HG02973 (cell line): ENCODE measurements around the gene STK26.
"Not testable (repeated sequence)": the region's sequence is repeated elsewhere in the genome, so short reads cannot be mapped to it uniquely, and the experiment has no call there.

Experiments used
- ATAC-seq: cut with Tn5 transposase; IDR thresholded peaks from one replicate; pipeline ENCODE4 v1.9.1; 2021; ENCODE audit warnings: moderate library complexity; ENCODE audit not compliant: unreplicated experiment

The STK26 gene

DNA sequence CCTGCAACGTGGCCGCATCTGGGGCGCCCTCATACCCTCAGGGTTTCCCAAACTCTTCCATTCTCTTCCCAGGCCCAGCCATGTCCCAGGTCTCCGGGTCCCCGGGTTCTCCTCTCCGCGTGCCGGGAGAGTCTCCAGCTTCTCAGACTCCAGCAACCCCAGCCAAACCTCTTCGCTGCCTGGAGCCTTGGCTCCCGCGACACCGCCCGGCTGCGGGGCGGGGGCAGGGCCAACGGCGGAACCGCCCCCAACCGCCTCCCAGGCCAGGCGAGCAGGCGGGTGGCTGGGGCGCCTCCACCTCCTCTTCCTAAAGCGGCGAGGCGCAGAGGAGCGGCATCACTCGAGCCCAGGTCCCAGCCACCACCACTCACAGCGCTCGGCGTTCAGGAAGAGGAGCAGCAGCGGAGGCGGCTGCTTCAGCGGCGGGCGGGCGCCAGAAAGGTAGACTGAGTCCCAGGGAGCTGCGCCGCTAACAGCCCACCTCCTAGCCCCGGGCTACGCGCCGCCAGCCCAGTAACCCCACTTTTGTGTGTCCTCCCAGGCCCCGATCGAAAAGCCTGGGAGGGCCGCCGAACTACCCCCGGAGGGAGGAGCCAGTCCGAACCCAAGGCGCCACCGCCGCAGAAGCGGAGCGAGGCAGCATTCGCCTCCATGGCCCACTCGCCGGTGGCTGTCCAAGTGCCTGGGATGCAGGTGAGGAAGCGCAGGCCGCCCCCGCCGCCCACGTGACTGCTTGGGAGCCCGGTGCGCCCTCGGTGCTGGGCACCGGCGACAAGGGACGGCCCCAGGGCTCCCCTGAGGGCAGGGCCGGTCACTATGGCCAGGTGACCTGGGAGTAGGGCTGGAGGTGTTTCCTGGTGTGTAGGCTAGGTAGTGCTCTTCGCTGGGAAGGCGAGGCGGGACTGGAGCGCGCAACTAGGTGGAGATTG lies at the start of gene STK26:
TSS of gene STK26 (plus strand) at position 336 of the 929 bp plus-strand sequence. CDS start at position 652, 316 bp downstream.
- ATAC-seq, result peak; percentile 70

- ATAC-seq, result no peak
Measured at GRCh38 chrX:131975851-131976250, 47.3 kb upstream of the STK26 start.

GRCh38 chrX:131977619-131978018 lies 45.5 kb upstream of the STK26 start:
- no peak for ATAC-seq

- no peak for ATAC-seq
Measured at GRCh38 chrX:131979116-131979515, 44.0 kb upstream of the STK26 start.

DNA sequence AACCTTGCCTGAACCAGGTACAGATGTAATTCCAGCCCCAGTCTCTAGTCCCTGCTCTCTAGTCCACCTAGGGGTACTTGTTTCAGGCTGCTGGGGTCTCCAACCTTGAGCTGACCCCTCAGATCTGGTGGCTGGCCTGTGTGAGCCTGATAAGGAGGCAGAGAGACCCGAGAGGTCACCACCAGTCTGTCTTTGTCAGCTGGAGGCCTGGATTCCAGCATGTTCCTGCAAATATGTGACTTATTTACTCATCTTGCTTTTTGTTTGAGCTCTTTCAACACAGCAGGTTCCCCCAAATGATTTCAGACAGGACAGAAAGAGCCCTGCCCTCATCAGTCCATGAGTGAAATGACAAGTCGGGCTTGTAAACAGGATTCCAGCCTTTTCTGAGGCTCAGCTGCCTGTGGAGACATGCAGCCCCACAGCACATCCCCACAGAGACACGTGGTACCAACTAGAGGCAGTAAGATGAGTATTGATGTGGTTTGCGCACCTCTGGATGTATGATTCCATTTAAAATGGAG lies 37.5 kb upstream of the STK26 start:
- no peak for ATAC-seq

GRCh38 chrX:131987252-131987651 lies 35.9 kb upstream of the STK26 start:
- ATAC-seq, result peak; percentile 98

GRCh38 chrX:131988236-131988635 lies 34.9 kb upstream of the STK26 start:
- no peak for ATAC-seq

DNA sequence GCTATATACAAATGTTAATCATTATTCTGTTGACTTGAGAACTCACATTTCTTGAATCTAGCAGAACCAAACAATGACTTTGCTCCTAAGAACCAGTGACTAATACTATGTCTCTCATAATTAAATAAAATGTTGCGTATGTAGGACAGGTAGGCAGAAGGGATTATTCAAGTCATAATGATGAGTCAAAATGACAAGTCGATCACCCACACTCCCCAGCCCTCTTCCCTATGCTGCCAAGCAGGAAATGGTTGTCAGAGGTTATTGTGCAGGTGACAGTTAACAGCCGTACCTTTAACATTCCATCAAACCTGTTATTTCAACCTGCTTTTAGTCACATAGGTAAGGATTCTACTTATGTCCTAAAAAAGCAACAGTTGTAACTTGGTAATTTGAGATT lies 22.0 kb upstream of the STK26 start:
- ATAC-seq, result no peak

DNA sequence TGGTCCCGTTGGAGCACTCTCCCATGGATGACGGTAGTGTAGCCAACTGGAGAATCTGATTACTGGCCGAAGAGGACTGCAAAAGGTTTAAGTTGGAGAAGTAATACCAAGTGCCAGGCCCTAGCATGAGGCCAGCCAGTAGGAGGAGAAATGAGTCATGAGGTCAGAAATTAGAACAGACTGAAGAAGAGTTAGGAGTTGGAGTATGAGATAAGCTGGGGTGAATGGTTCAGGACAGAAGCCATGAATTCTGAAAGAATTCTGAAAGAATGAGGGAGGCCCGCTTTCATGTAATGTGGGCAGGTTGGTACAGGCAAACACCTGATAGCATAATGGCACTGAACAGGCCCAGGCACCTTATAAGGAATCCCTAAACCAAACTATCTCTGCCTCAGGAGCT lies 18.4 kb upstream of the STK26 start:
- no peak for ATAC-seq

DNA sequence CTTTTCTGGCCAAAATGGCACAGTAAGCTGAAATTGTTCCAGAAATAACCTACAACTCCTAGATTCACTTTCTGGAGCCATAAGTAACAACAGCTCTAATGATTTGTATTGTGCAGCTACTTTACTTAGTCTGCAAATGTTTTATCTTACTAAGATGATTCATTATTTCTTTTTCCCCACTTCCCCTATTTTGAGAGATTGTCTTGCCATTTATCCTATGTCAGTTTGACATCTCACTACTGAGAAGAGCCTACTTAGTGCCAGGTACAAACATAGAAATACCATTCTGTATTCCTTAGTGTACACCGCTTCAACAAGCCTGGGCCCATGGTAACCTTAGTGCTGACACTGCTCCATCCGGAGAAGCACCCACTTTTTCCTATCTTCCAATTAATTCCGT lies 13.8 kb upstream of the STK26 start:
- no peak for ATAC-seq

DNA sequence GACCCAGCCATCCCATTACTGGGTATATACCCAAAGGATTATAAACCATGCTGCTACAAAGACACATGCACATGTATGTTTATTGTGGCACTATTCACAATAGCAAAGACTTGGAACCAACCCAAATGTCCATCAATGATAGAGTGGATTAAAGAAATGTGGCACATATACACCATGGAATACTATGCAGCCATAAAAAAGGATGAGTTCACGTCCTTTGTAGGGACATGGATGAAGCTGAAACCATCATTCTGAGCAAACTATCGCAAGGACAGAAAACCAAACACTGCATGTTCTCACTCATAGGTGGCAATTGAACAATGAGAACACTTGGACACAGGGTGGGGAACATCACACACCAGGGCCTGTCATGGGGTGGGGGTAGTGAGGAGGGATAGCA lies 12.9 kb upstream of the STK26 start:
- not testable (repeated sequence) for ATAC-seq

GRCh38 chrX:132015875-132016274 lies 7.2 kb upstream of the STK26 start:
- ATAC-seq, result no peak

- no peak for ATAC-seq
Measured at GRCh38 chrX:132016628-132017430, 6.3 kb upstream of the STK26 start.

GRCh38 chrX:132017431-132018185 lies 5.5 kb upstream of the STK26 start:
- ATAC-seq, result no peak

GRCh38 chrX:132022198-132022966 lies 720 bp upstream of the STK26 start:
- peak; percentile 20 for ATAC-seq

DNA sequence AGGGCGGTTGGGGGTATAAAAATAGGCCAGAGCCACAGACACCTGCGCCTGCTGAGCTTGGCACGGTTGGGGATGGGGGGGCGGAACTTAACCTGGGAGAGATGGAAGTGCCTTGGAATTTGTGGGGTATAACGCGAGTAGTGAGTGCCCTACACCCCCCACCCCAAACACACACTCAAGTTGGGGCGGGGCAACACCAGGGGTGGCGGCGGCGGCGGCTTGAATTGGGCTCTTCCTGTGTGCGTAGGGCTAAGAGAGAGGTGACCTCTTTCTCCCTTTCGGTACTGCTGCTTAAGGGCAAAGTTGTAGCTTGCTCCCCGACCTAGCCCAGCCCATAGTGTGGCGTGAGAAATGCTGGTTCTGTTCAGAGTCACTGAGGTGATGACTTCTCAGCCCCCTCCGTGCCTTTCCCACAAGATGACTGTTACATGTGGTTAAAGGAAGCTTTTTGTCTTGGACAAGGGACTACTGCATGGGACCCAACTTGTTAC lies 839 bp downstream of the STK26 start:
- ATAC-seq, result peak; percentile 52

- no peak for ATAC-seq
Measured at GRCh38 chrX:132025041-132025440, 1.9 kb downstream of the STK26 start.

DNA sequence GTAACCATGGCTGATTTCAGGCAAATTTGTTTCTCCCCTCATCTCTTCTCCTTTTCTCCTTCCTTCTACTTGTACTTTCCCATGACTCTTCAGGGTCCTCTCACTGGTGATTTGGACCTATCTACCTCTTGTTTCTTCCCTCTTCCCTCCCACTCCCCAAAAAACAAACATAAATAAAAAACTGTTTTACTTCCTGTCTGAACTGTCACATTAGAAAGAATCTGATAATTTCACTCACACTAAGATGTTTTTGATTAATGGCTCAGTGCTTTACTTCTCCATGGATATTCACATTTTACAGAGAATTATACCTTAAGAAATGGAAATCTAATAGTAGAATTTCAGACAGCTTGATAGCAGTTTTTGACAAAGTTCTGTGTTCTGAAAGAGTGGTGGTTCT lies 7.2 kb downstream of the STK26 start:
- ATAC-seq, result no peak

- ATAC-seq, result no peak
Measured at GRCh38 chrX:132031867-132032266, 8.8 kb downstream of the STK26 start.

- no peak for ATAC-seq
Measured at GRCh38 chrX:132033166-132033565, 10.1 kb downstream of the STK26 start.
